ENCODE data around the gene CITED4.

The CITED4 gene

GRCh38 chr1:40862008-40862863, at the start of gene CITED4:
Gene CITED4, minus strand, starts transcription at chr1:40862363. Its CDS starts 236 bp downstream, at chr1:40862127.
- Histone ChIP-seq H3K27me3 (ENCODE audit: control insufficient read depth in 1 of 2, insufficient read depth in 2 of 2, low read length in 2 of 2) (peaks cover 8 to 9% of the 10 kb centered on the region in 2 donors), H3K9me3 (ENCODE audit: control insufficient read depth in 1 of 2, low read length in 2 of 2) (no peaks in the 10 kb centered on the region), H3K9ac (ENCODE audit: low read depth in 1 of 2, low read length in 2 of 2) (peak within 1 kb of the TSS; percentile 61 to 66), H3K36me3 (ENCODE audit: control insufficient read depth in 1 of 2, insufficient read depth in 2 of 2, low read length in 2 of 2) (no peaks in the 10 kb centered on the region), H3K27ac (ENCODE audit: low read depth, low read length) (no peak within 1 kb of the TSS), H3K4me3 (ENCODE audit: low read depth in 1 of 2, low read length in 2 of 2) (peak within 1 kb of the TSS; percentile 69 to 80), H3K4me1 (ENCODE audit: control insufficient read depth in 1 of 2, insufficient read depth in 2 of 2, low read length in 2 of 2) (peaks cover 14 to 16% of the 10 kb centered on the region in 2 donors)

GRCh38 chr1:40911105-40911504, 48.9 kb upstream of the CITED4 start:
- Histone ChIP-seq H3K9ac (ENCODE audit: low read depth in 1 of 2, low read length in 2 of 2) (no peak overlapping the region), H3K27me3 (ENCODE audit: control insufficient read depth in 1 of 2, insufficient read depth in 2 of 2, low read length in 2 of 2) (no peaks in the 10 kb centered on the region), H3K27ac (ENCODE audit: low read depth, low read length) (no peak overlapping the region), H3K9me3 (ENCODE audit: control insufficient read depth in 1 of 2, low read length in 2 of 2) (no peaks in the 10 kb centered on the region), H3K4me3 (ENCODE audit: low read depth in 1 of 2, low read length in 2 of 2) (no peak overlapping the region), H3K36me3 (ENCODE audit: control insufficient read depth in 1 of 2, insufficient read depth in 2 of 2, low read length in 2 of 2) (no peaks in the 10 kb centered on the region), H3K4me1 (ENCODE audit: control insufficient read depth in 1 of 2, insufficient read depth in 2 of 2, low read length in 2 of 2) (no peaks in the 10 kb centered on the region)

GRCh38 chr1:40909281-40909680, 47.1 kb upstream of the CITED4 start:
- no peaks in the 10 kb centered on the region for H3K27me3 ChIP-seq (ENCODE audit: control insufficient read depth in 1 of 2, insufficient read depth in 2 of 2, low read length in 2 of 2)

GRCh38 chr1:40908350-40908749, 46.2 kb upstream of the CITED4 start:
- Histone ChIP-seq H3K4me1 (ENCODE audit: control insufficient read depth in 1 of 2, insufficient read depth in 2 of 2, low read length in 2 of 2) (no peaks in the 10 kb centered on the region), H3K9me3 (ENCODE audit: control insufficient read depth in 1 of 2, low read length in 2 of 2) (no peaks in the 10 kb centered on the region), H3K27ac (ENCODE audit: low read depth, low read length) (no peak overlapping the region), H3K36me3 (ENCODE audit: control insufficient read depth in 1 of 2, insufficient read depth in 2 of 2, low read length in 2 of 2) (no peaks in the 10 kb centered on the region), H3K9ac (ENCODE audit: low read depth in 1 of 2, low read length in 2 of 2) (no peak overlapping the region), H3K27me3 (ENCODE audit: control insufficient read depth in 1 of 2, insufficient read depth in 2 of 2, low read length in 2 of 2) (no peaks in the 10 kb centered on the region), H3K4me3 (ENCODE audit: low read depth in 1 of 2, low read length in 2 of 2) (no peak overlapping the region)

More at GRCh38 chr1:40909281-40909680, 47.1 kb upstream of the CITED4 start:
- Histone ChIP-seq H3K9me3 (ENCODE audit: control insufficient read depth in 1 of 2, low read length in 2 of 2) (no peaks in the 10 kb centered on the region), H3K27ac (ENCODE audit: low read depth, low read length) (no peak overlapping the region), H3K9ac (ENCODE audit: low read depth in 1 of 2, low read length in 2 of 2) (no peak overlapping the region), H3K4me1 (ENCODE audit: control insufficient read depth in 1 of 2, insufficient read depth in 2 of 2, low read length in 2 of 2) (no peaks in the 10 kb centered on the region), H3K36me3 (ENCODE audit: control insufficient read depth in 1 of 2, insufficient read depth in 2 of 2, low read length in 2 of 2) (no peaks in the 10 kb centered on the region), H3K4me3 (ENCODE audit: low read depth in 1 of 2, low read length in 2 of 2) (no peak overlapping the region)

- no peak overlapping the region for H3K4me3 ChIP-seq (ENCODE audit: low read depth in 1 of 2, low read length in 2 of 2)
- H3K9ac ChIP-seq (ENCODE audit: low read depth in 1 of 2, low read length in 2 of 2) = no peak overlapping the region
Measured at GRCh38 chr1:40907899-40908298, 45.7 kb upstream of the CITED4 start.

GRCh38 chr1:40906781-40907400, 44.7 kb upstream of the CITED4 start:
- Histone ChIP-seq H3K4me3 (ENCODE audit: low read depth in 1 of 2, low read length in 2 of 2) (no peak overlapping the region), H3K4me1 (ENCODE audit: control insufficient read depth in 1 of 2, insufficient read depth in 2 of 2, low read length in 2 of 2) (no peaks in the 10 kb centered on the region), H3K36me3 (ENCODE audit: control insufficient read depth in 1 of 2, insufficient read depth in 2 of 2, low read length in 2 of 2) (no peaks in the 10 kb centered on the region), H3K27ac (ENCODE audit: low read depth, low read length) (no peak overlapping the region), H3K9ac (ENCODE audit: low read depth in 1 of 2, low read length in 2 of 2) (no peak overlapping the region), H3K27me3 (ENCODE audit: control insufficient read depth in 1 of 2, insufficient read depth in 2 of 2, low read length in 2 of 2) (no peaks in the 10 kb centered on the region), H3K9me3 (ENCODE audit: control insufficient read depth in 1 of 2, low read length in 2 of 2) (no peaks in the 10 kb centered on the region)

More at GRCh38 chr1:40907899-40908298, 45.7 kb upstream of the CITED4 start:
- H3K27ac ChIP-seq (ENCODE audit: low read depth, low read length) = no peak overlapping the region
- no peaks in the 10 kb centered on the region for H3K36me3 ChIP-seq (ENCODE audit: control insufficient read depth in 1 of 2, insufficient read depth in 2 of 2, low read length in 2 of 2)
- no peaks in the 10 kb centered on the region for H3K9me3 ChIP-seq (ENCODE audit: control insufficient read depth in 1 of 2, low read length in 2 of 2)
- H3K27me3 ChIP-seq (ENCODE audit: control insufficient read depth in 1 of 2, insufficient read depth in 2 of 2, low read length in 2 of 2) = no peaks in the 10 kb centered on the region
- H3K4me1 ChIP-seq (ENCODE audit: control insufficient read depth in 1 of 2, insufficient read depth in 2 of 2, low read length in 2 of 2) = no peaks in the 10 kb centered on the region

- Histone ChIP-seq H3K27me3 (ENCODE audit: control insufficient read depth in 1 of 2, insufficient read depth in 2 of 2, low read length in 2 of 2) (no peaks in the 10 kb centered on the region), H3K36me3 (ENCODE audit: control insufficient read depth in 1 of 2, insufficient read depth in 2 of 2, low read length in 2 of 2) (no peaks in the 10 kb centered on the region), H3K9ac (ENCODE audit: low read depth in 1 of 2, low read length in 2 of 2) (no peak overlapping the region), H3K27ac (ENCODE audit: low read depth, low read length) (no peak overlapping the region), H3K4me1 (ENCODE audit: control insufficient read depth in 1 of 2, insufficient read depth in 2 of 2, low read length in 2 of 2) (no peaks in the 10 kb centered on the region), H3K9me3 (ENCODE audit: control insufficient read depth in 1 of 2, low read length in 2 of 2) (no peaks in the 10 kb centered on the region), H3K4me3 (ENCODE audit: low read depth in 1 of 2, low read length in 2 of 2) (no peak overlapping the region)
Measured at GRCh38 chr1:40905061-40905460, 42.9 kb upstream of the CITED4 start.

GRCh38 chr1:40903106-40903505, 40.9 kb upstream of the CITED4 start:
- H3K9ac ChIP-seq (ENCODE audit: low read depth in 1 of 2, low read length in 2 of 2) = no peak overlapping the region
- H3K27me3 ChIP-seq (ENCODE audit: control insufficient read depth in 1 of 2, insufficient read depth in 2 of 2, low read length in 2 of 2) = no peaks in the 10 kb centered on the region
- H3K36me3 ChIP-seq (ENCODE audit: control insufficient read depth in 1 of 2, insufficient read depth in 2 of 2, low read length in 2 of 2) = no peaks in the 10 kb centered on the region
- no peaks in the 10 kb centered on the region for H3K4me1 ChIP-seq (ENCODE audit: control insufficient read depth in 1 of 2, insufficient read depth in 2 of 2, low read length in 2 of 2)
- no peak overlapping the region for H3K4me3 ChIP-seq (ENCODE audit: low read depth in 1 of 2, low read length in 2 of 2)
- no peak overlapping the region for H3K27ac ChIP-seq (ENCODE audit: low read depth, low read length)
- no peaks in the 10 kb centered on the region for H3K9me3 ChIP-seq (ENCODE audit: control insufficient read depth in 1 of 2, low read length in 2 of 2)

- no peak overlapping the region for H3K27ac ChIP-seq (ENCODE audit: low read depth, low read length)
- no peak overlapping the region for H3K4me3 ChIP-seq (ENCODE audit: low read depth in 1 of 2, low read length in 2 of 2)
- H3K27me3 ChIP-seq (ENCODE audit: control insufficient read depth in 1 of 2, insufficient read depth in 2 of 2, low read length in 2 of 2) = no peaks in the 10 kb centered on the region
- no peaks in the 10 kb centered on the region for H3K36me3 ChIP-seq (ENCODE audit: control insufficient read depth in 1 of 2, insufficient read depth in 2 of 2, low read length in 2 of 2)
- H3K4me1 ChIP-seq (ENCODE audit: control insufficient read depth in 1 of 2, insufficient read depth in 2 of 2, low read length in 2 of 2) = no peaks in the 10 kb centered on the region
- H3K9ac ChIP-seq (ENCODE audit: low read depth in 1 of 2, low read length in 2 of 2) = no peak overlapping the region
- no peaks in the 10 kb centered on the region for H3K9me3 ChIP-seq (ENCODE audit: control insufficient read depth in 1 of 2, low read length in 2 of 2)
Measured at GRCh38 chr1:40901886-40902852, 40.0 kb upstream of the CITED4 start.
